DMS79 (cell line): ENCODE measurements around the gene KCMF1.

Experiments used
- DNase-seq: peaks from one replicate; lab custom pipeline; 2025; lab: John Stamatoyannopoulos, UW

The KCMF1 gene

DNA sequence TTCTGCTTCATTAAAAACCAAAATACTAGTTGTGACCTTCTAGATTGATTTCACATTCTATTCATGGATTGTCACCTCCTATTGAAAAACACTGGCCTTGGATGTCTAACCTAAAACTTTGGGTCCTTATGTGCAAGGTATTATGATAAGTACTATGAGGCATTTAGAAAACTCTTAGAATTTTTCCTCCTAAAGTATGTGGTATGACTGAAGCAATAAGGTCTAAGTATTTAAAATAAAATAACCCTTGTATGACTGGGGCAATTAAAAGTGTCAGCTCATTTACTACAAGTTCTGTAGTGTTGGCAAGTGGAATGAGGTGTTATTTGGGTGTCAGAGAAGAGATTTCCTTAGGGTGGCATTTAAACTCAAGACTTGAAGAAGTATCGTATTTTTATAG, 15.1 kb downstream of the KCMF1 start:
- no peak for DNase-seq

DNA sequence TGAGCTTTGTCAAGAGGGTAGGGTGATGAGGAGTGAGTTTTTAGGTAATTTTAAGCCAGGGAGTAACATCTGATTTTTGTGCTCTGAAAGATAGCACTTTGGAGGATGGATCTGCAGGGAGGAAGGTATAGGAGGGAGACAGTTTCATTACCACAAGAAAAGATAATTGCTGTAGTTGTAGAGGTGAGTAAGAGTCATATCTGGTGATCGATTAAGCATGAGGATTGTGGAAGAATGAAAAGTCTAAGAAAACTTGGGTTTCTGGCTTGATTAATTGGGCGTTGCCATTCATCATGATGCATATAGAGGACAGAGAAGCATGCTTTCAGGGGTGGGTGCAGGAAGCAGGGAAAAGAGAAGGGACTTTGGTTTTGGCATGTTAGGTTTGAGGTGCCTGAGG, 18.5 kb downstream of the KCMF1 start:
- DNase-seq, result no peak

DNA sequence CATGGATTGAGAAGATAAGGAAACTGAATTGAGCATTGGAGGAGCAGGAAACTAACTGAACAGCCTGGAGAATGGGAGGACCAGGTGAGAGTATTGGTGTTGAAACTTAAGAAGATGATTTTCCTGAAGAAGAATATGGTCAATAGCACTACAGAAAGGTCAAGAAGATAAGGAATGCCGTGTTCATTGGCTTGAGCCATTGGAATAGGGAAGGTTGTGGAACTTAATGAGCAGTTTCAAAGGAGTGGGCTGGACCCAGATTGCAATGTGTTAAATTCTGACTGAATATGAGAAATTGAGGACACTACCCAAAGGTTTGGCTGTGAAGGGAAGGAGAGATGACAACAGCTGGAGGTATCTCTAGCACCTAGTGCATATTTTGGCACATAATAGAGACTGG, 19.0 kb downstream of the KCMF1 start:
- DNase-seq, result no peak

DNA sequence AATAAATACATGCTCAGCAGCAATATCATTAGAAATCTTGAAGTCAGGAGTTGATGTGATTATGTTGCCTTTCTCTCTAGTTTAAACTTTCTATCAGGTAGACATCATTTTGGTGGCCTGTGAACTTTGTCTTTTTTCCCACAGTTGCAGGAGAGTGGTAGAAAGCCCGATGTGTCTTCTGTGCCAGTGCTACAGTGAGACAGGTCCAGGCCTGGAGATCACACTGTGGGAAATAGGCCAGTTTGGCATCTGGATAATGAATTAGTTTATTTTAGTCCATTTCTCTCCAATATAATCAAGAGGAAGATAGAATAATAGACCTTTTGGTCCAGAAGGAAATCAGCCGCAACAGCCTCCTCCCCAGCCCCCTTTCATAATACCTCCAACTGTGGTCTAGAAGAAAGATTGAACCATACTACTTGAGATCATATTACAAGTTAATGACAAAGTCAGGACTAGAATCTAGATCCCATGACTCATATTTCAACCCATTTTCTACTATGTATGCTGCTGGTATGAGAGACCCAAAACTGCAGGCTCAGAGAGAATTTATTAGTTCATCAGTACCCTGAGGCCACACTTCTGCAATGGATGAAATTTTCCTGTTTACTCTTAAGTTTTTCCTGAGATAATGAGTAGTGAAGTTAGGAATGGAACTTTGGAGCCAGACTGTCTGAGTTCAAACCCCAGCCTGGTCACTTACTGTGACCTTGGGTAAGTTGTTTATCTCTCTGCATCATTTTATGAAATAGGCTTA, 20.6 kb downstream of the KCMF1 start:
- no peak for DNase-seq

DNA sequence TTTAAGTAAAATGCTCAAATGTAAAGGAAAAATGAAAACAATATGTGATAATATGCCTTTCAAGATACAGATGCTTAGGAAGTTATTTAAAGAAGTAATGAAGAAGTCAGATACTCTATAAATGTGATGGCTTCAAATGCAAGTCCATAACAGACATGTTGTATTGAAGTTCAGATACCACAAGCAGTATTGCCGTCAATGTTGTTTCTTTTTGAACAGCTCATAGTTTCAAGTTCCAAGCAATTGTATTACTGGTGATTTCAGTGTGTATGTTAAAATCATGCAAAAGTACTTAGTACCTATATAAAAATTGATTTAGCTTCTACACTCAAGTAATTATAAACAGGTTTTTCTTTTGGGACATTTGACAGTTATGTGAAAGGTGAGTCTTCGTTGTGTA, 24.9 kb downstream of the KCMF1 start:
- DNase-seq, result no peak

DNA sequence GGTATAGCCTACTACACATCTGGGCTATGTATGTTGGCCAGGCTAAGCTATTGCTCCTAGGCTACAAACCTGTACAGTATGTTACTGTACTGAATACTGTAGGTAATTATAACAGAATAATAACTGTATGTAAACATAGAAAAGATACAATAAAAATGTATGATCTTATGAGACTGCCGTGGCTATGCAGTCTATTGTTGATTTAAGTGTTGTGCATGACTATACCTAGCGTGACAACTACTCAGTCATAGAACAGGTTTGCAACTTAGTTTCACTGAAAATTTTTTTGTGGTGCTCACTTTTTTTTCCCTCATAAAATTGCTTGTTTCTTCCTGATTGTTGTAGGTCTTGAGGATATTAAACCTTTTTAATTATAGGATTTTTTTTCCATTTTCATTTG, 25.9 kb downstream of the KCMF1 start:
- no peak for DNase-seq

DNA sequence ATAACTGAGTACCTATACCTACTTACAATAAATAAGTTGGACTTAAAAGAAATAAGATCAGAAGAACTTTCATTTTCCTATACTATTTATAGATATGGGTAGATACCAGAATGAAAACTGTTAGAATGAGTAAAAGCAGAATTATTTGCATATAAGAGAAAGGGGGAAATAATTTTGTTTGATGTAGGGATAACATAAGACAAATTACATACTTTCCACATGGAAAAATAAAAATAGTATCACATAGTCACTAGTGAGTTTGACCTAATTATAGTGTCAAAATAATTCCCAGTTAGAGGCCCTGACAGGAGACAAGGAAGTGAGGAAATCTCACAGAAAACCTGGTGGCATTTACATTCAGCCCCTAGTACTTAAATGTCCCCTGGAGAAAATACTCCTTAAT, 28.6 kb downstream of the KCMF1 start:
- DNase-seq, result no peak

DNA sequence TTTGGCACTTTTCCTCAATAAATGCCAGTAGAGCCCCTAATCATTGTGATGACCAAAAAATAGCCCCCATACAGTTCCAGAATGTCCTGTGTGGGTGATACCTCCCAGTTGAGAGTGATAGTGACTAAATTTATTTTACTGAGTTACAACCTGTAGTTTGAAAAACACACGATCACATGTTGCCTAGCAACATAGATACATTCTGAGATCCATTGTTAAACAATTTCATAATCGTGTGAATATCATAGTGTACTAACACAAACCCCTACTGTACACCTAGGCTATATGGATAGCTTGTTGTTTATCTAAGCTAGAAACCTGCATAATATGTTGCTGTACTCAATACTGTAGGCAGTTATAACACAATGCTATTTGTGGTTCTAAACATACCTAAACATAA, 30.6 kb downstream of the KCMF1 start:
- DNase-seq, result no peak

DNA sequence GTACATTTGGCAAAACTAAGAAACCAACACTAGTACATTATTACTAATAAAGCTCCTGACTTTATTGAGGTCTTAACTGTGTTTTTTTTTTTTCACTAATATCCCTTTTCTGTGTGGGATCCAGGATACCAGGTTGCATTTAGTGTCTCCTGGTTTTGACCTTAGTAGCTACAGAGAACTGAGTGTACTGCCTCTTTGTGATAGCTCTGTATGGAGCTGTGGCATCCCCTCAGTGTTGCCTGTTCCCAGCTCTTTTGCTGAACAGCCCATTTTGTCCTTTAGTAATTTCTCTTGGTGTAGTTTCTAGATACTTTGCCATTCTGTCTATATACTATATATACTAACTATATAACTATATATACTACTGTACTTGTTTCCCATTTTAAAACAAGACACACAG, 31.6 kb downstream of the KCMF1 start:
- no peak for DNase-seq

DNA sequence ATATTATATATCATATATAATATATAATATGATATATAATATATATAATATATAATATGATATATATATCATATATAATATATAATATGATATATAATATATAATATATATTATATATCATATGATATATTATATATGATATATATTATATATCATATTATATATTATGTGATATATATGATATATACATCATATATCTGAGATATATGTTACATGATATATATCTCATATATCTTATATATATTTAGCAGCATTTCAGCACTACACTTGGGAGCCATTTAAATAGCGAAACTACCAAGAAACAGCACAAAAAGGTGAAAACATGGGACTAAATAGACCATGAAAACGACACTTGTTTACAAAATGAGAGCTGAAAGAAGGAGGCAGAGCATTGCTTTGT, 37.3 kb downstream of the KCMF1 start:
- DNase-seq, result no peak

DNA sequence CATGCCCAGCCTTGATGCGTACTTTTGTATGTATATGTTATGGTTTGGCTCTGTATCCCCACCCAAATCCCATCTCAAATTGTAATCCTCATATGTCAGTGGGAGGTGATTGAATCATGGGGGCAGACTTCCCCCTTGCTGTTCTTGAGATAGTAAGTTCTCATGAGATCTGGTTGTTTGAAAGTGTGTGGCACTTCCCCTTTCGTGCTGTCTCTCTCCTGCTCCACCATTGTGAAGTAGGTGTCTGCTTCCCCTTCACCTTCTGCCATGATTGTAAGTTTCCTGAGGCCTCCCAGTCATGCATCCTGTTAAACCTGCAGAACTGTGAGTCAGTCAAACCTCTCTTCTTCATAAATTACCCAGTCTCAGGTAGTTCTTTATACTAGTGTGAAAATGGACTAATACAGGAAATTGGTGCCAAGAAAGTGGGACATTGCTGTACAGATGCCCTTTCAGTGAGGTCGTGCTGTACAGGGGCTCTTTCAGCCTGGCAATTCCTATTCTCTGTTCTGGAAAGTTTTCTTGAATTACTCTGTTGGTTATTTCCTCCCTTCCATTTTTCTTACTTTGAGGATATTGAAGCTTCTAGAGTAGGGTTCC, 38.2 kb downstream of the KCMF1 start:
- DNase-seq, result no peak

DNA sequence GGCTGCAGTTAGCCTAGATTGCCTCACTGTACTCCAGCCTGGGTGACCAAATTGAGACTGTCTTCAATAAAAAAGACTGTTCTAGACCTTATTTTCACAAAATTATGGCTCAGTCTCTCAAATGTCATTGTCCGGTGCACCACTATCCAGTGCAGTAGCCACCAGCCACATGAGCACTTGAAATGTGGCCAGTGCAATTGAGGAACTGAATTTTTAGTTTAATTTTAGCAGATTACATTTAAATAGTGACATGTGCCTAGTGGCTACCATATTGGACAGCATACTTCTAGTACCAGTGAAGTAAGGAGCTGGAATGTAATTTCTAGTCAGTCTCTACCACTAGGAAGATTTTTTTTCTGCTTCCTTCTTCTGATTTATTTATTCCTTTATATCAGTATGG, 39.4 kb downstream of the KCMF1 start:
- no peak for DNase-seq

DNA sequence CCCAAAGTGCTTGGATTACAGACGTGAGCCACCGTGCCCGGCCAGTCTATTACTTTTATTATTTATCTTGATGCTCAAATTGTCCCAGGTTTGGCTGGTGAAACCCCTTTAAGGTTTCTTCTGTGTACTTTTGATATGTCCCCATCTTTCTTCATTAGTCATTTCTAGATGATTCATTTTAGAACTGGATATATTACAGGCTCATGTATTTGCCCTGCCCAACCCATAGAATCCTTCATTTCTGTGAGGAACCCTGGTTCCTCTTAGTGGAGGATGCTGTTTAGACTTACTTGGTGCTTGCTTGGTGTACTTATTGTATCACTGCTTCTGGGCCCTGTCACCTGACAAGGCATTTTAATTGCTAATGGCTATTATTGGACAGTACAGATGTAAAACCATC, 40.1 kb downstream of the KCMF1 start:
- DNase-seq, result no peak

DNA sequence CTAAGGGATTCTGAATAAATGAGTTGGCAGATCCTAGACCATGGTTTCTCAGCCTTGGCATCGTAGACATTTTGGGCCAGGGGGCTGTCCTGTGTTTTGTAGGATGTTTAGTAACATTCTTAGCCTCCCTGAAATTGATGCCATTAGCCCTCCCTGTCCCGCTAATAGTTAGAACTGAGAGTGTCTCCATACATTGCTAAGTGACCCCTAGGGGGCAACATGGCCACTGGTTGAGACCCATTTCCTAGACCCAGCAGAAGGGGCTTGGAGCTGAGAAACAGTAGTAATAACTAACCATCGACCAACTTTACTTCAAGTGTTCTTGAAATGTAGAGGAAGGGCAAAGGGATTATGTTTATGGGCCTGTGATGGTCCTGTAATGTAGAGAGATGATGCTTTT, 40.8 kb downstream of the KCMF1 start:
- DNase-seq, result no peak

DNA sequence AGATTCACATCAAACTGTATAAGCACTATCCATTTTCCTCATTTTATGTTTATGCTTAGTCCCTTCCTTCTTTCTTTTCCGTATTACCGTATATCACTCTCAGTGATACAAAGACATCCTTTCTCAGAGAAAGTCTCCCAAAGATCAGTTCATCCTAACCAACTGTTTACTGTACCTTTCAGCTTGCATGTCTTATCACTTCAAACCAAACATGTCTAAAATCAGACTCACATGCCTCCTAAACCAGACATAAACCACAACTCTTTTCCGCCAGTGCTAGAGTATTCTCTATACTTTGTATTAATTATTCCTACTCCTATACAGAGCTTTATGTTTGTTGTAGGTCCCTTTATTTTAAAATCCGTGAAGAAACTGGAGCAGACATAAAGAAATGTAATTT, 41.5 kb downstream of the KCMF1 start:
- DNase-seq, result no peak

DNA sequence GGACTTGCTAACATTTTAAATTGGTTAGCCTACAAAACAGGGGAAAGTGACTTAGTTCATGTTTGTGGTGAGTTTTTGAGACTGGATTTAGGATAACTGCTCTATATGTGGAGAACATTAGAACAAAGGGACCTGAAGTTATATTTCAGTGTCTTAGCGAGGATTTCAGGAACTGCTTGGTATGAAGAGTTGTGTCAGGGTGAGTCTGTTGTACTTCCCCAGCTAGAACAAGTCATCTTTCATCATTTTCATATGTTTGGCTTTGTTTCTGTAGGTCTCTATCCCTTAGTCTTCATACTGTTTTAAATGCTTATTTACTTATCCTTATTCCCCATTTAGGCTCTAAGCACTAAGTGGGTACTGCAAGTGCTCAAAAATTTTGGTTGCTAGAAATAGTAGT, 41.9 kb downstream of the KCMF1 start:
- no peak for DNase-seq

DNA sequence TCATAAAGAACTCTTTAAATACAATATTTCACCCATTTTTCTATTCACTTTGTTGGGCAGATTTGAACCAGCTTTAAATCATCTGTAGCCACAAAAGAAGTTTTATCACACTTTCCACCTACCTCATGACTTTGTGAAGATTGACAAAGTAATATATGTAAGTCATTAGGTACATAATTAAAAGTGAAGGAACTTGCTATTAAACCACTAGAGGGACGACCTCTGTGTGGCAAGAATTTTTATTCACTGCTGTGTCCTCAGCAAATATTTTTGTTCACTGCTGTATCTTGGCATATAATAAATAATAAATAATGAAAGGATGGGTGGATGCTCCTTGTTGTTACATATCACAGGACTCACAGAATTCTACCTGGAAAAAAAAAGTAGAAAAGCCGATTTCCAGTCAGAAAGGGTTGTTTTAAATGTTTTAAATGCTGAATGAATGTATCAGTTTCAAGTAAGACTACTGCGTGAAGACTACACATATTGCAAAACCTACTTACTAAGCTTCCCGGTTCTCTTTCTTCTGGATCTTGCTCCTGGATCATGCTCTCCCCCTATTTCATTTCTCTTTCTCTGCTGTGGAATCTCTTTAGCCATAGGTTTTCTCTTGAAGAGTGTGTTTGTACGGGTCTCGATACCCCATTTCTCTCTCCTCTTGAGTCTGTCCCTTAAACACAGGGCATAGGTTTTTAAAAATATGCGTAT, 44.8 kb downstream of the KCMF1 start:
- no peak for DNase-seq

DNA sequence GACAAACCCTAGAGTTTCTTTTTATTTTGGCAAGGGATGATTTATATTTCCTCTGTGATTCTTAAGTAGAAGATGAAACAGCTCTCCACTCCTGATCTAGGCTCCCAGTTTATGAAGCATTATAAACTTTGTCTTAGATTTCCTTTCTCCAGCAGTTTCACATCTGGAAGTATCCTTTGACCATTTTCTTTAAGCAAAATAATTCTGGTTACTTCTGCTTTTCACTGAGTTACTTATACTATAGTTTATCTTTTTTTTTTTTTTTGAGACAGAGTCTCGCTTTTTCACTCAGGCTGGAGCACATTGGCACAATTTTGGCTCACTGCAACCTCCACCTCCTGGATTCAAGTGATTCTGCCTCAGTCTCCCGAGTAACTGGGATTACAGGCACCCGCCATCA, 45.5 kb downstream of the KCMF1 start:
- no peak for DNase-seq

DNA sequence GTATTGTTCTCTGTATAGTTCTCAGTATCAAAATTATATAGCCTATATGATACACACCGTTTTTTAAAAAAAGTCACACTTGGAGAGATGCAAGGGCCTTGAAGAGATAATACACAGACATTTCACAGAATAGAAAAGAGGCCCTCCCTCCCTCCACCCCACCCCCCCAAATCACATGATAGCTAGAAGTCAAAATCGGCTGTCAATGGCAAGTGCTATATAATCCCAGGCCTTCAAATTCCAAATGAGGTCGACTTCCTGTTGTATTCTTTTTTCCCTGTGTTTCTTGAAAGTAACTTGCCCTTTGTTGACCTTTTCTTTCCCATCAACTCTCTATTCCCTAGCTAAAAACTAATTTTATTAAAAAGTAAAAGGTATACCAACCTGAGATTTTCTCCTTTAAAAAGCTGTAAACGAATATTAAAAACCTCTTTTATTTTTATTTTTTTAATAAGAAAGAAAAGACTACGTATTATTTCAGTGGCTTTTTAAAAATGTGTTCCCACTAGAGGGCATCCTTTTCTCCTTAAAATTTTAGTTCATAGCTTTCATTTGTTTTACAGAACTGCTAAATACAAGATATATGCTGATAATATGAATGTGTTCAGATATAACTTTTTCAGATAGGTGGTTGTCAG, 46.6 kb downstream of the KCMF1 start:
- no peak for DNase-seq

DNA sequence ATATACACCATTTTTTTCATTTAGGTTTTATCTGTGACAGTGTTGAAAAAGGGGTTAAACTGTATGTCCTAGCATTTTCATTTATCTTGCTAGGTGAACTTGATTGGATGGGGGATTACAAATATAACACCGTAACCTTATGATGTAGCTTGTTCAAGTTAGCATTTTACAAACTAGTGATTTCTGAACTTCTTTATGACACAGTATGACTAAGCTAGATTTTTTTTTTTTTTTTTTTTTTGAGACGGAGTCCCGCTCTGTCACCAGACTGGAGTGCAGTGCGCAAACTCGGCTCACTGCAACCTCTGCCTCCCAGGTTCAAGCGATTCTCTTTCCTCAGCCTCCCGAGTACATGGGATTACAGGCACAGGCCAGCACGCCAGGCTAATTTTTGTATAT, 47.1 kb downstream of the KCMF1 start:
- DNase-seq, result no peak

DNA sequence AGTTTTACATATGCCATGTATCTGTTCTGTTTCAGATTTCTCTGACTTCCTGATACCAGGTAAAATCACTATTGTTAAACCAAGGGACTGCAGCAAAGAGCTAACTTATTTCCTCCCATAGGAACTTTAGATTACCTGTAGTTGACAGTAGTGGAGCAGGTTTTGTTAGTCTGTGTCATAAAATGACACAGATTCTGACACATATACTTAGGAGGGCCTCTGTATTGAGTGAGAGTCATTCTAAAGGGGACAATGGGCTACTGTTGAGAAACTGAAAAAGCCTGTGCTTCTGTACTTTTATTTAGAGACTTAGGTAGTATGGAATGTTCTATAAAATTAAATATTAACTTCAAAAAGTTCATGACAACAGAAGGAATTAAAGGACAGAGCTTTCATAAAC, 48.2 kb downstream of the KCMF1 start:
- no peak for DNase-seq

DNA sequence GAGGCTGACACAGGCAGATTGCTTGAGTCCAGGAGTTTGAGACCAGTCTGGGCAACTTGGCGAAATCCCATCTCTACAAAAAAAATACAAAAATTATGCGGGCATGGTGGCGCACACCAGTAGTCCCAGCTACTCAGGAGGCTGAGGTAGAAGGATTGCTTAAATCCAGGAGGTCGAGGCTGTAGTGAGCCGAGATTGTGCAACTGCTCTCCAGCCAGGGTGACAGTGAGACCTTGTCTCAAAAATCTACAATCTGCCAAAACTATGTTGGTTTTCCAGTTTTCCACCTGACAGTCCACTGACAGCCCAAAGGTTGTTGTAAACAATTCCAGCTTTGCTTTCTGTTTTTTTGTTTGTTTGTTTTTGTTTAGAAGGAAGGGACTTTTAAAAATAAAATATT, 51.3 kb downstream of the KCMF1 start:
- no peak for DNase-seq
